ENCODE results near the gene P3H1. TPM values are rescaled to one million over a fixed set of nuclear protein-coding genes. Genes with fewer than 3 reads are reported as not detected.
"Not testable (repeated sequence)": the region's sequence is repeated elsewhere in the genome, so short reads cannot be mapped to it uniquely, and the experiment has no call there.

P3H1 gene
- total RNA-seq, 1 donor from 2014 or later = 221 TPM

GRCh38 chr1:42758641-42759040 lies 8.2 kb downstream of the P3H1 start:
- H3K4me1 Mint-ChIP-seq (ENCODE audit: unreplicated experiment) = peaks cover 11% of the 10 kb centered on the region
- no peaks in the 10 kb centered on the region for H3K27me3 Mint-ChIP-seq (ENCODE audit: unreplicated experiment)
- H3K4me3 Mint-ChIP-seq (ENCODE audit: unreplicated experiment) = no peak overlapping the region
- H3K9me3 Mint-ChIP-seq (ENCODE audit: unreplicated experiment) = no peaks in the 10 kb centered on the region
- no peak overlapping the region for H3K27ac Mint-ChIP-seq (ENCODE audit: unreplicated experiment)
- DNase-seq (ENCODE audit: extremely low spot score, unreplicated experiment) = no peak
- TF ChIP-seq, protein P1, sequence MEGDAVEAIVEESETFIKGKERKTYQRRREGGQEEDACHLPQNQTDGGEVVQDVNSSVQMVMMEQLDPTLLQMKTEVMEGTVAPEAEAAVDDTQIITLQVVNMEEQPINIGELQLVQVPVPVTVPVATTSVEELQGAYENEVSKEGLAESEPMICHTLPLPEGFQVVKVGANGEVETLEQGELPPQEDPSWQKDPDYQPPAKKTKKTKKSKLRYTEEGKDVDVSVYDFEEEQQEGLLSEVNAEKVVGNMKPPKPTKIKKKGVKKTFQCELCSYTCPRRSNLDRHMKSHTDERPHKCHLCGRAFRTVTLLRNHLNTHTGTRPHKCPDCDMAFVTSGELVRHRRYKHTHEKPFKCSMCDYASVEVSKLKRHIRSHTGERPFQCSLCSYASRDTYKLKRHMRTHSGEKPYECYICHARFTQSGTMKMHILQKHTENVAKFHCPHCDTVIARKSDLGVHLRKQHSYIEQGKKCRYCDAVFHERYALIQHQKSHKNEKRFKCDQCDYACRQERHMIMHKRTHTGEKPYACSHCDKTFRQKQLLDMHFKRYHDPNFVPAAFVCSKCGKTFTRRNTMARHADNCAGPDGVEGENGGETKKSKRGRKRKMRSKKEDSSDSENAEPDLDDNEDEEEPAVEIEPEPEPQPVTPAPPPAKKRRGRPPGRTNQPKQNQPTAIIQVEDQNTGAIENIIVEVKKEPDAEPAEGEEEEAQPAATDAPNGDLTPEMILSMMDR (IDR thresholded peaks at IDR 0.05) = no peak
- H3K36me3 Mint-ChIP-seq (ENCODE audit: unreplicated experiment) = peaks cover 45% of the 10 kb centered on the region

DNA sequence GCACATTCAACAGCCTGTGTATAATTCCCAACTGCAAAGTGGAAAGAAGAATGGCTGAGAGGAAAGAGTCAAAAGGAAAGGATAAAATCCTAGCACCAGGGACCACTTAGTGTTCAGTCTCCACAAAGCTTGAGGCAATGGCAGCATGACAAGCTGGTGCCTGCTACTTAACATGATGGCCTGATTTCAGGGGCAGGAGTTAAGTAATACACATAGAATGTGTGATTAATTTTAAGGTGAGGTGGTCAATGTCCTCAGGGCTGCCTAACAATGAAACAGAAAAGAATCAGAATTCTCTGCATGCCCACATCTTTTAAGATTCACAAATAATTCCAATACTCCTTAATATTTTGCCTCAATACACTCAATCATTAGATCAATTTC lies 8.9 kb downstream of the P3H1 start:
- Mint-ChIP-seq H3K27me3 (ENCODE audit: unreplicated experiment) (no peaks in the 10 kb centered on the region), H3K36me3 (ENCODE audit: unreplicated experiment) (peaks cover 47% of the 10 kb centered on the region), H3K27ac (ENCODE audit: unreplicated experiment) (peak overlapping the region; percentile 50), H3K4me3 (ENCODE audit: unreplicated experiment) (no peak overlapping the region), H3K9me3 (ENCODE audit: unreplicated experiment) (no peaks in the 10 kb centered on the region), H3K4me1 (ENCODE audit: unreplicated experiment) (peaks cover 10% of the 10 kb centered on the region)
- TF ChIP-seq, protein P1 (IDR thresholded peaks at IDR 0.05) = no peak
- no peak for DNase-seq (ENCODE audit: extremely low spot score, unreplicated experiment)

DNA sequence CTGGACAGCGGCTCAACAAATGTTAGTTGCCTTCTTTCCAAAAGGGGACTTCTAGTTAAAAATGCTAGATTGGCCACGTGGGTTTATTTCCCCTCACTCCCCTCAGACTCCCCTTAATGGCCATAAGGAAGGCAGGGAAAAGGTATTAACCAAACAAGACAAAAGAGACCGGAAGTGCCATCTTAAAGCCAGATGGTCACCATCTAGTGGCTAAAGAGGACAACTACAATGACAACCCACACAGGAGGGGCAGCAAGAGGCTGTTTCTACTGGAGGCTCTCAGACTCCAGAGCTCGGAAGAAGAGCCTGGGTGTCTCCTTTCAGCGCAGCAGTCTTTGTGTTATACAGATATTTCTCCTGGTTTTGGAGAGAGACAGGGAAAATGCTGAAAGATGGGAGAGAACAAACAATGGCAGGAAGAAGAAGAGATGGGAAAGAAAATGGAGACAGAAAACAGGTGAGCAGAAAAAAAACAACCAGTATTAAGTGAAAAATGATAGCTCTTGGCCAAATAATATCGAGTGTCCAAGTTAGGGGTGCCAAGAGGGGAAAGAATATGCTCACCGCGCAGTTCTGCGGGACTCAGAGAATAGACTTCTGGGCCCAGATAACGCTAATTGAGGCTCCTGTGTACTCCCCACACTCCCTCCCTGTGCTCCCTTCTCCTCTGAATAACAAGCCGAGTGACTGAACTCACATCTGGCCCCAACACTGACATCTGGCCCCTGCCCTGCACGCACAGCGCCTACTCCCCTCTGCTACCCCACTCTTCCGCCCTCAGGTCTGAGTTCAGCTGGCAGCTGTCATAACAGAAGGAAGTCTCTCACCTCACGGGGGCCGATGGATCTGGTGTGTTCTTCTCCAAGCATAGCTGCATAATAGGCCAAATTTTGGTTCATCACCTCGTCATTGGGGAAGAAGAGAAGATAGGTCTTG lies 9.6 kb downstream of the P3H1 start:
- Mint-ChIP-seq H3K4me1 (ENCODE audit: unreplicated experiment) (peaks cover 10% of the 10 kb centered on the region), H3K27ac (ENCODE audit: unreplicated experiment) (peak overlapping the region; percentile 81), H3K9me3 (ENCODE audit: unreplicated experiment) (no peaks in the 10 kb centered on the region), H3K4me3 (ENCODE audit: unreplicated experiment) (no peak overlapping the region), H3K27me3 (ENCODE audit: unreplicated experiment) (no peaks in the 10 kb centered on the region), H3K36me3 (ENCODE audit: unreplicated experiment) (peaks cover 54% of the 10 kb centered on the region)
- DNase-seq (ENCODE audit: extremely low spot score, unreplicated experiment) = no peak
- TF ChIP-seq, protein P1 (IDR thresholded peaks at IDR 0.05) = peak; percentile 74

- DNase-seq (ENCODE audit: extremely low spot score, unreplicated experiment) = no peak
- TF ChIP-seq, protein P1 (IDR thresholded peaks at IDR 0.05) = no peak
- peaks cover 10% of the 10 kb centered on the region for H3K4me1 Mint-ChIP-seq (ENCODE audit: unreplicated experiment)
- no peak overlapping the region for H3K27ac Mint-ChIP-seq (ENCODE audit: unreplicated experiment)
- H3K27me3 Mint-ChIP-seq (ENCODE audit: unreplicated experiment) = no peaks in the 10 kb centered on the region
- no peak overlapping the region for H3K4me3 Mint-ChIP-seq (ENCODE audit: unreplicated experiment)
- peaks cover 69% of the 10 kb centered on the region for H3K36me3 Mint-ChIP-seq (ENCODE audit: unreplicated experiment)
- H3K9me3 Mint-ChIP-seq (ENCODE audit: unreplicated experiment) = no peaks in the 10 kb centered on the region
Measured at GRCh38 chr1:42753070-42753469, 13.8 kb downstream of the P3H1 start.

DNA sequence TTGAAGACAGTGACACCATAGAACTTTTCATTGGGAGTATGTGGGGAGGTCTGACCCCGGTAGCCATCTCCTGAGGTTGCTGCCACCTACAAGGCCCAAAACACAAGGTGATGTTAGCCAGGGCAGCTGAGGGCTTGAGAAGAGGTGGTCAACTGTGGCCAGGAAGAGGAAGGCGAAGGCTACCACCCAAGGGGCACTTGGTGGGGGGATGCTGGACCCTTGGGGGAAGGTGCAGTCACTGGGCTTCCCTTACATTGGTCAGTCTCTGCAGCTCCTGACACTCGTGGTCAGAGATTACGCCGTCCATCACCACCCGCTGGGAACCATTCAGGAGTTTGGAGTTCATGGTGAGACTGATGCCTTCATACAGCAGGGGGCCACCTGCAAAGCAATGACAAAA lies 14.5 kb downstream of the P3H1 start:
- TF ChIP-seq, protein P1 (IDR thresholded peaks at IDR 0.05) = no peak
- H3K36me3 Mint-ChIP-seq (ENCODE audit: unreplicated experiment) = peaks cover 65% of the 10 kb centered on the region
- peaks cover 6% of the 10 kb centered on the region for H3K4me1 Mint-ChIP-seq (ENCODE audit: unreplicated experiment)
- no peak for DNase-seq (ENCODE audit: extremely low spot score, unreplicated experiment)
- no peak overlapping the region for H3K4me3 Mint-ChIP-seq (ENCODE audit: unreplicated experiment)
- H3K27ac Mint-ChIP-seq (ENCODE audit: unreplicated experiment) = no peak overlapping the region
- no peaks in the 10 kb centered on the region for H3K9me3 Mint-ChIP-seq (ENCODE audit: unreplicated experiment)
- no peaks in the 10 kb centered on the region for H3K27me3 Mint-ChIP-seq (ENCODE audit: unreplicated experiment)

DNA sequence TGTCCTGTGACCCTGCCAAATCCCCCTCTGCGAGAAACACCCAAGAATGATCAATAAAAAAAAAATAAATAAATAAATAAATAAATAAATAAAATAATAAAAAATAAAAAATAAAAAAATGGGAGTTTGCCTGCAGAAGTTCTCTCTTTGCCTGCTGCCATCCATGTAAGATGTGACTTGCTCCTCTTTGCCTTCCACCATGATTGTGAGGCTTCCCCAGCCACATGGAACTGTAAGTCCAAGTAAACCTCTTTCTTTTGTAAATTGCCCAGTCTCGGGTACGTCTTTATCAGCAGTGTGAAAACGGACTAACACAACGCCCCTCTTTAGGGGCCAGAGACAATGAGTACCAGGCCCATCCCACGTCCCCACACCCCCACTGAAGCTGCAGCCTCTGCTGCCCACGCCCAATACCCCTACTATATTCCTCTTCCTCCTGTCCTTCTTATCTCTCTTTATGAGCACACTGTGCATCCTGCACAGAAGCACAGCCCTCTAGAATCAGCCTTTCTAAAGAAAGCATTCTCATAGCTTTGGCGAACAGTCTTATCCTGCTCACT lies 15.2 kb downstream of the P3H1 start:
- not testable (repeated sequence) for DNase-seq (ENCODE audit: extremely low spot score, unreplicated experiment); H3K27me3 Mint-ChIP-seq (ENCODE audit: unreplicated experiment); H3K4me1 Mint-ChIP-seq (ENCODE audit: unreplicated experiment); H3K27ac Mint-ChIP-seq (ENCODE audit: unreplicated experiment); H3K4me3 Mint-ChIP-seq (ENCODE audit: unreplicated experiment); H3K9me3 Mint-ChIP-seq (ENCODE audit: unreplicated experiment)
- H3K36me3 Mint-ChIP-seq (ENCODE audit: unreplicated experiment) = peaks cover 66% of the 10 kb centered on the region

Measured in osteocyte (in vitro differentiated cells).